ENCODE measurements around the gene SPSB1. TPM values are rescaled to one million over a fixed set of nuclear protein-coding genes. Genes with fewer than 3 reads are reported as not detected.

SPSB1 gene
- total and polyA plus RNA-seq, 10 of the 15 experiments (the other 5 are each of a cell fraction or from before 2014, with no cell fraction given): 0.02 to 2.0 (median 0.90) TPM; not detected in 1

DNA sequence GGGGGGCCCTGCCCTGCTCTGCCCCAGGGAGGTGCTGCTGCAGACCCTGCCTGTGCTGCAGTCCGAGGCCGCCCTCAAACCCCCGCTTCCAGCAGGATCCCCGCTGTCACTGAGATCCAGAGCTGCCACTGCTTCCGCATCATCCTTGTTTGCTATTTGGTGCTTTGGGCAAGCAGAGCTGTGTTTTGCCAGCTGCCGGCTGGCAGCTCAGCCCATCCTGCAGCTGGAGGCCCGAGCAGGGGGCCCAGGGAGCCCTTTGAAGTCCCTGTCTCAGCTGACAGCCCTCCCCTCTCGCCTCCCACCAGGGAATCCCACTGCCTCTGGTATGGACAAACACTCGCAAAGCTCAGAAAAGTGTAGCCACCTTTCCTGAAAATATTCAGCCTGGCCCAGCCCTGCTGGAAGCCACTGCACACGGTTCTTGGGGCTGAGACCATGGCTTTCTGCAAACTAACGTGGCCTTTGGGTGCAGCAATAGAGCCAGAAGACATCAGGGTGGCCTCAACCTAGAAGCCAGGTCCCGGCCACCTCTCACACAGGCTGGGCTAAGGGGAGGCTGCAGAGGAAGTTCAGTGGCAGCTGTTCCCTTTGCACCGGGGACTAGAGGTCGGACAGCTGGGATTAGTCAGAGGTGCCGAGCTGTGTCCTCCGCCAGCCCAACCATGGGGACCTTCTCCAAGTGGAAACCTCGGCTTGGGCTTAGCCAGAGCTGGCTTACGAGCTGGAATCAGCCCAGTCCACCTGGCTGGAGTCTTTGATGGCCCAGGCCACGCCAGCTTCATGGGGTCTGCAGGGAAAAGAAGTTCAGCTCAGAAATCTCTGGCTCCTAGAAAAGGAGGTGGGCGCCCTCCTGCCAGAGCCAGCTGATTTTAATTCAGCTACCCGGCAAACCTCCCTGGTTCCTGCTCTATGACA lies 107.1 kb downstream of the SPSB1 start:
- Histone ChIP-seq H3K27ac (ENCODE audit: control insufficient read depth, insufficient read depth) (no peak overlapping the region), H3K79me2 (ENCODE audit: control insufficient read depth, insufficient read depth, low read length) (no peaks in the 10 kb centered on the region), H3K36me3 (ENCODE audit: control insufficient read depth in 2 of 2, insufficient read depth in 2 of 2, low read length in 1 of 2) (no peaks in the 10 kb centered on the region), H3K4me1 (ENCODE audit: control insufficient read depth, insufficient read depth, low read length) (no peaks in the 10 kb centered on the region), H4K20me1 (ENCODE audit: control insufficient read depth, insufficient read depth) (no peaks in the 10 kb centered on the region), H3K27me3 (replicated peaks in 1 of 2; ENCODE audit: control insufficient read depth in 2 of 2, insufficient read depth in 2 of 2, low read length in 1 of 2) (no peaks in the 10 kb centered on the region; a peak in 2 of 4 replicates), H3K9ac (ENCODE audit: control insufficient read depth, insufficient read depth, low read length) (no peak overlapping the region), H2AFZ (ENCODE audit: control insufficient read depth, low read depth, low read length) (no peak overlapping the region), H3K4me3 (no peak overlapping the region), H3K4me2 (ENCODE audit: control insufficient read depth, insufficient read depth) (no peak overlapping the region), H3K9me3 (replicated peaks; ENCODE audit: control insufficient read depth, insufficient read depth, low read length) (peaks cover 2% of the 10 kb centered on the region; the same call in 2 of the 3 replicates)
- TF ChIP-seq NR2C2 (IDR thresholded peaks at IDR 0.05; ENCODE audit: borderline replicate concordance, control insufficient read depth, insufficient read length, low read depth): no peak
- no peak for TF ChIP-seq TCF3 (IDR thresholded peaks at IDR 0.05; ENCODE audit: borderline replicate concordance, insufficient read depth, low read depth, low read length)
- no peak for TF ChIP-seq RELA (IDR thresholded peaks at IDR 0.05; ENCODE audit: borderline replicate concordance, partially characterized antibody)
- no peak for TF ChIP-seq HDAC6 (IDR thresholded peaks at IDR 0.05; ENCODE audit: unreplicated experiment)
- no peak for TF ChIP-seq SMAD1 (IDR thresholded peaks at IDR 0.05; ENCODE audit: low read depth, partially characterized antibody)
- TF ChIP-seq, protein P1, sequence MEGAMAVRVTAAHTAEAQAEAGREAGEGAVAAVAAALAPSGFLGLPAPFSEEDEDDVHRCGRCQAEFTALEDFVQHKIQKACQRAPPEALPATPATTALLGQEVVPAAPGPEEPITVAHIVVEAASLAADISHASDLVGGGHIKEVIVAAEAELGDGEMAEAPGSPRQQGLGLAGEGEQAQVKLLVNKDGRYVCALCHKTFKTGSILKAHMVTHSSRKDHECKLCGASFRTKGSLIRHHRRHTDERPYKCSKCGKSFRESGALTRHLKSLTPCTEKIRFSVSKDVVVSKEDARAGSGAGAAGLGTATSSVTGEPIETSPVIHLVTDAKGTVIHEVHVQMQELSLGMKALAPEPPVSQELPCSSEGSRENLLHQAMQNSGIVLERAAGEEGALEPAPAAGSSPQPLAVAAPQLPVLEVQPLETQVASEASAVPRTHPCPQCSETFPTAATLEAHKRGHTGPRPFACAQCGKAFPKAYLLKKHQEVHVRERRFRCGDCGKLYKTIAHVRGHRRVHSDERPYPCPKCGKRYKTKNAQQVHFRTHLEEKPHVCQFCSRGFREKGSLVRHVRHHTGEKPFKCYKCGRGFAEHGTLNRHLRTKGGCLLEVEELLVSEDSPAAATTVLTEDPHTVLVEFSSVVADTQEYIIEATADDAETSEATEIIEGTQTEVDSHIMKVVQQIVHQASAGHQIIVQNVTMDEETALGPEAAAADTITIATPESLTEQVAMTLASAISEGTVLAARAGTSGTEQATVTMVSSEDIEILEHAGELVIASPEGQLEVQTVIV (IDR thresholded peaks at IDR 0.05; ENCODE audit: borderline replicate concordance, partially characterized antibody): no peak
- TF ChIP-seq POLR2A (IDR thresholded peaks at IDR 0.05; ENCODE audit: low read depth, low read length): no peak
- TF ChIP-seq, protein P2, sequence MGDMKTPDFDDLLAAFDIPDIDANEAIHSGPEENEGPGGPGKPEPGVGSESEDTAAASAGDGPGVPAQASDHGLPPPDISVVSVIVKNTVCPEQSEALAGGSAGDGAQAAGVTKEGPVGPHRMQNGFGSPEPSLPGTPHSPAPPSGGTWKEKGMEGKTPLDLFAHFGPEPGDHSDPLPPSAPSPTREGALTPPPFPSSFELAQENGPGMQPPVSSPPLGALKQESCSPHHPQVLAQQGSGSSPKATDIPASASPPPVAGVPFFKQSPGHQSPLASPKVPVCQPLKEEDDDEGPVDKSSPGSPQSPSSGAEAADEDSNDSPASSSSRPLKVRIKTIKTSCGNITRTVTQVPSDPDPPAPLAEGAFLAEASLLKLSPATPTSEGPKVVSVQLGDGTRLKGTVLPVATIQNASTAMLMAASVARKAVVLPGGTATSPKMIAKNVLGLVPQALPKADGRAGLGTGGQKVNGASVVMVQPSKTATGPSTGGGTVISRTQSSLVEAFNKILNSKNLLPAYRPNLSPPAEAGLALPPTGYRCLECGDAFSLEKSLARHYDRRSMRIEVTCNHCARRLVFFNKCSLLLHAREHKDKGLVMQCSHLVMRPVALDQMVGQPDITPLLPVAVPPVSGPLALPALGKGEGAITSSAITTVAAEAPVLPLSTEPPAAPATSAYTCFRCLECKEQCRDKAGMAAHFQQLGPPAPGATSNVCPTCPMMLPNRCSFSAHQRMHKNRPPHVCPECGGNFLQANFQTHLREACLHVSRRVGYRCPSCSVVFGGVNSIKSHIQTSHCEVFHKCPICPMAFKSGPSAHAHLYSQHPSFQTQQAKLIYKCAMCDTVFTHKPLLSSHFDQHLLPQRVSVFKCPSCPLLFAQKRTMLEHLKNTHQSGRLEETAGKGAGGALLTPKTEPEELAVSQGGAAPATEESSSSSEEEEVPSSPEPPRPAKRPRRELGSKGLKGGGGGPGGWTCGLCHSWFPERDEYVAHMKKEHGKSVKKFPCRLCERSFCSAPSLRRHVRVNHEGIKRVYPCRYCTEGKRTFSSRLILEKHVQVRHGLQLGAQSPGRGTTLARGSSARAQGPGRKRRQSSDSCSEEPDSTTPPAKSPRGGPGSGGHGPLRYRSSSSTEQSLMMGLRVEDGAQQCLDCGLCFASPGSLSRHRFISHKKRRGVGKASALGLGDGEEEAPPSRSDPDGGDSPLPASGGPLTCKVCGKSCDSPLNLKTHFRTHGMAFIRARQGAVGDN (IDR thresholded peaks at IDR 0.05): no peak
- TF ChIP-seq IKZF1 (conservative IDR thresholded peaks at IDR 0.05): no peak
- ChIA-PET POLR2A (no interaction called here), RAD21 (ENCODE audit: unreplicated experiment) (interaction anchor here (0.5 to 1.4 kb wide), 4 partner anchors 11 to 169 kb away, joined by 3 to 4 read pairs (median 3); no protein-coding TSS in a partner anchor), CTCF (interaction anchor here (0.7 to 2.2 kb wide), 9 partner anchors 9 to 91 kb away, joined by 3 to 6 read pairs (median 3); no protein-coding TSS in a partner anchor), SMC1A (ENCODE audit: uncharacterized antibody, unreplicated experiment) (interaction anchor here (0.8 to 2.1 kb wide), 5 partner anchors 10 to 56 kb away, joined by 3 to 9 read pairs (median 4); no protein-coding TSS in a partner anchor)
- in situ Hi-C loops (cut with MboI): no loop called here
- WGBS (ENCODE audit: insufficient coverage, insufficient replicate concordance, low lambda C conversion rate, missing lambda C conversion rate): 35% methylated on average over 21 of the region's 21 CpGs
- no peak for ATAC-seq
- DNase-seq (ENCODE audit: low read depth, low spot score): no peak
- no TSS peak for BruUV-seq (replicated peaks)
- no peak for FAIRE-seq
- intact Hi-C loops (cut with micrococcal nuclease; ENCODE audit: unreplicated experiment): no loop called here

Data from GM12878 (cell line).